ENCODE measurements around the gene SFSWAP.
"Not testable (repeated sequence)": the region's sequence is repeated elsewhere in the genome, so short reads cannot be mapped to it uniquely, and the experiment has no call there.

Gene SFSWAP

DNA sequence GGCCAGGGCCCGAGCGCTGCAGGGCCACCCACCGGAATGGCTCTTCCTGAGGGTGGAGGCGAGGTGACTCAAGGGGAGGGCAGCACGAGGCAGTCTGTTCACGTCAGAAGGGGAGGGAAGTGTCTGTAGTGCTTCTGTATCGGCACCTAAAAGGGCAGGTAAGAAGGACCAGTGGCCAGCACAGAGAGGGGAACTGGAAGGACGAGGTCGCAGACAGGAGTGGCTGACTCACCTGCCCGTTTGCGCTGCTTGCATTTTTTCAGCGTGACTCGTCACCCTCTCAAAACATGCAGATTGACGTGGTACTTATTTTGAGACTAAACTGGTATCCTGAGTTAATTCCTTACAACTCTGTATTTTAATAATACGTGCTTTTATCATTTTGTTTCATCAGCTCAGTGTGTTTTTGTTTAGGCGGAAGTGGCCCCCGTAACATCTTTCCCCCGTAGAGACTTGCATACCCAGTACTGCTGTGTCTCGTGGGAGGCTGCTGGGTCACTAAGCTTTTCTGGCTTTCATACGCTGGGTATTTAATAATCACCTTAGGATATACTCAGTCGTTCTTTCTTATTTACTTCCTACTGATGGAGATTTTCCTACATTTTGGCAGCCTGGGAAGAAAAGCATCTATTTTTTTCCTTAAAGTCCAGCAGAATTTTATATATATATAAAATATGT lies 26.4 kb downstream of the SFSWAP start:
- no peak for DNase-seq

DNA sequence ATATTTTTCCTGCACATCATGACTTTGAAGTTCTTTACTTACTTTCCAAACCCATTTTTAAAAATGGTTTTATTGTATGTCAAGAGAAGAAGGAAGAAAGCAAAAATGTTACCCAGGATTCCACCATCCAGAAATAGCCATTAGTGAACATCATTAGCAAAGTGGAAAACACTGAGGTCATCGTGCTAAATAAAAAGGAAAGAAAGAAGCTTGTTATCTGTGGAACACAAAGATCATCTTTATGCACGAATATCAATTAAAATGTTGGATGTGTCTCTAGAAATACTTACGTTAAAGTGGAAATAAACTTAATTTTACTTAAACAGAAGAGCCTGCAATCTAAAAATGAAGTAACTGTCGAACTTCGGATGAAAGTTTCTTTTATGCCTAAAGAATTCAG lies 27.3 kb downstream of the SFSWAP start:
- no peak for DNase-seq

DNA sequence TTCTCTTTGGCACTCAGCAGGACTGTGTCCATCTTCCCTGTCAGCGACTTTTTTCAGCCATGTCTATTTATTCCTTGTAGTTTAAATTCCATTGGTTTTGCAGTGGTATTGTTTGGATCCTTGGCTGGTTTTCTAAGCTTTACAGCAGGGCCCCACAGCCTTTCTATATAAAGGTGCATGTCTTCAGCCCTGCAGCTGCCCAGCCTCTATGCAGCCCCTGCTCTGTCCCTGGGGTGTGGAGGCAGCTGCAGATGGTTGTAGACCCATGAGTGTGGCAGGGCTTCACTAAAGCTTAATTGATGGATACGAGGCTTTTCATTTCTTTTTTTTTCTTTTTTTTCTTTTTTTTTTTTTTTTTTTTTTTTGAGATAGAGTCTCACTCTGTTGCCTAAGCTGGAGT lies 29.7 kb downstream of the SFSWAP start:
- no peak for DNase-seq

GRCh38 chr12:131742761-131743160 lies 31.9 kb downstream of the SFSWAP start:
- DNase-seq = not testable (repeated sequence)

DNA sequence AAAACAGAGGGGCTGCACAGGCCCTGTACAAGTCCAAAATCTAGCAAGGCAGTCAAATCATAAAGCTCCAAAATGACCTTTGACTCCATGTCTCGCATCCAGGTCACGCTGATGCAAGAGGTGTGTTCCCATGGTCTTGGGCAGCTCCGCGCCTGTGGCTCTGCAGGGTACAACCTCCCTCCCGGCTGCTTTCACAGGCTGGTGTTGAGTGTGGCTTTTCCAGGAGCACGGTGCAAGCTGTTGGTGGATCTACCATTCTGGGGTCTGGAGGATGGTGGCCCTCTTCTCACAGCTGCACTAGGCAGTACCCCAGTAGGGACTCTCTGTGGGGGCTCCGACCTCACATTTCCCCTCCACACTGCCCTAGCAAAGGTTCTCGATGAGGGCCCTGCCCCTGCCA lies 32.5 kb downstream of the SFSWAP start:
- not testable (repeated sequence) for DNase-seq

- not testable (repeated sequence) for DNase-seq
These were observed 33.0 kb downstream of the SFSWAP start for GRCh38 chr12:131743880-131744279.

DNA sequence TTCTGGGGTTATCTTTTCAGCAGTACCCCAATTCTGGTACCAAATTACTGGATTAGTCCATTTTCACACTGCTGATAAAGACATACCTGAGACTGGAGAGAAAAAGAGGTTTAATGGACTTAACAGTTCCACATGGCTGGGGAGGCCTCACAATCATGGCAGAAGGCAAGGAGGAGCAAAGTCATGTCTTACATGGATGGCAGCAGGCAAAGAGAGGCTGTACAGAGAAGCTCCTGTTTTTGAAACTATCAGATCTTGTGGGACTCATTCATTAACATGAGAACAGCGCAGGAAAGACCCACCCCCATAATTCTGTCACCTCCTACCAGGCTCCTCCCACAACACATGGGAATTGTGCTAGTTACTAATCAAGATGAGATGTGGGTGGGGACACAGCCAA lies 33.8 kb downstream of the SFSWAP start:
- not testable (repeated sequence) for DNase-seq

DNA sequence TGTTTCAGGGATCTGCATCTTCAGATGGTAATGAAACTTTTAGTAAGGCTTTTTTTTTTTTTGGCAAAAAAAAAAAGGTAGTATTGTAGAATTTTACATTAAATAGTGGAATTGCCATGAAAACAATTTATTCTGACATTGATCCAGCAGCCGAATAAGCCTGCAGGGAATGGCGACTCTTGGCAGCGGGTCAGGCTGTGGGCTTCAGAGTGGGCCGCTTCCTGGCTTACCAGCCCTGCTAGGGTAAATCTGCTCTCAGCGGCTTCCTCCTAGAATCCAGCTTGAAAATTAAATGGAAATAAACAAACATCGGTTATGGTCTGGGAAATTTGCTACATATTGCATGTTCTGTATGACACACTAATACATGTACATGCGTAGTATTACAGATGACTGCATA lies 34.8 kb downstream of the SFSWAP start:
- DNase-seq = no peak

DNA sequence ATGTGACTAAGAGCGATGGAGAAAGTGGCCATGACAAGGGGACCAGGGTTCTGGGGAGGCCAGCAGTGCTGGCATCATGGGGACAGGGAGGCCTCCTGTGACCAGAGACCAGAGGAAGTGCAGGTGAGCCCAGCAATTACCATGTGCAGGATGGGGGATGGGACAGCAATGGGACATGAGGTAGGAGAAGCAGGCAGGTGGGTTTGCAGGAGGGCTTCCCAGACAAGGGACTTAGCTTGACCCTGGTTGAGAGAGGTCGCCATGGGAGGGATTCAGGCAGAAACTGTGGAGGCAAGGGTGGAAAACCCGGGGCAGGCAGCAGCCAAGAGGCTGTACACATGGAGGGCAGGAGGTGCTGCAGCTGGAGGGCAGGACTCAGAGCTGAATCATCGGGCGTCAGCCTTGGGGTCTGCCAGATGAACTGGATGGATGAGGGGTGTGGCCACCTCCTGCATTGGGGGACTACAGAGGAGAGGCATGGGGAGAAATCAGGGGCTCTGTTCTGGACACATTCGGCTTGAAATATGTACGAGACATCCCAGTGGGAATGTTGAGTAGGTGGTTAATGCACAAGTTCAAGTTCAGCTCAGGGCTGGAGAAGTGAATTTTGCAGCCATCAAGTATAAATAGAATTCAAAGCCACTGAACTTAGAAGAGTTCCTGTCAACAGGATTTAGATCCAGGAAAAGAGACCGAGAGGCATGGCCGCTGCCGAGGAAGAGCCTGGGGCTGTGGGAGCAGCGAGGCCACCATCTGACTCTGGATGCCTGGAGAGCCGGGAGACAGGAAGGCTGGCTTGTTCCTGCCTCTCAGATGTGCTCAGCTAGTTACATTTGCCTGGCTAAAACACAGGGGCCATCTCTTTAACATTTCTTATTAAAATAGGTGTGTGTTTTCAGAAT lies 36.6 kb downstream of the SFSWAP start:
- DNase-seq = no peak

- no peak for DNase-seq
These were observed 38.9 kb downstream of the SFSWAP start for GRCh38 chr12:131749618-131750315.

- no peak for DNase-seq
These were observed 40.4 kb downstream of the SFSWAP start for GRCh38 chr12:131751335-131751734.

GRCh38 chr12:131752451-131752850 lies 41.6 kb downstream of the SFSWAP start:
- DNase-seq = no peak

DNA sequence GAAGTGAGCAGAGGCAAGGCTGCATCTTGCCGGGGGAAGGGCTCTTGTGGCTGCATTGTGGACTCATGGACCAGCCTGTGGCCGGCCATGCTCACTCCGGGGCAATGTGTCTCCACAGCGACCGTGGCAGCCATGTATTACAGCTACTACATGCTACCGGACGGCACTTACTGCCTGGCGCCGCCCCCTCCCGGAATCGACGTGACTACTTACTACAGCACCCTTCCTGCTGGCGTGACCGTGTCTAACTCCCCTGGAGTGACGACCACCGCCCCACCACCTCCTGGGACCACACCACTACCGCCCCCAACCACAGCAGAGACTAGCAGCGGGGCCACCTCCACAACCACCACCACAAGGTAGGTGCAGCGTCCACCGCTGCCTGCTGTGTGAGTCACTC lies 42.1 kb downstream of the SFSWAP start:
- DNase-seq = no peak

GRCh38 chr12:131753757-131754156 lies 42.9 kb downstream of the SFSWAP start:
- DNase-seq = no peak

DNA sequence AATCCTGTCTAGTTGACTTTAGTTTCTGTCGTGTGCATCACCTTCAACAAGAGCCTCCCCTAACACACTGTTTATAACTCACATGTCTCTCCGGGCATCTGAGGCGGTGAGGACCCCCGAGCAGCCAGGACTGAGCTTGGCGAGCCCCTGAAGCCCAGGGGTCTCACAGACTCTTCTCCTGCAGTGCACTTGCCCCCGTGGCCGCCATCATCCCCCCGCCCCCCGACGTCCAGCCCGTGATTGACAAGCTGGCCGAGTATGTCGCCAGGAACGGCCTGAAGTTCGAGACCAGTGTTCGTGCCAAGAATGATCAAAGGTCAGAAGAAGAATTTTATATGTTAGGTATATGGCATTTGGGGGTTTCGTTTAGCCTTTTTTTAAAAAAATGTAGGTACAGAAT lies 43.3 kb downstream of the SFSWAP start:
- no peak for DNase-seq

DNA sequence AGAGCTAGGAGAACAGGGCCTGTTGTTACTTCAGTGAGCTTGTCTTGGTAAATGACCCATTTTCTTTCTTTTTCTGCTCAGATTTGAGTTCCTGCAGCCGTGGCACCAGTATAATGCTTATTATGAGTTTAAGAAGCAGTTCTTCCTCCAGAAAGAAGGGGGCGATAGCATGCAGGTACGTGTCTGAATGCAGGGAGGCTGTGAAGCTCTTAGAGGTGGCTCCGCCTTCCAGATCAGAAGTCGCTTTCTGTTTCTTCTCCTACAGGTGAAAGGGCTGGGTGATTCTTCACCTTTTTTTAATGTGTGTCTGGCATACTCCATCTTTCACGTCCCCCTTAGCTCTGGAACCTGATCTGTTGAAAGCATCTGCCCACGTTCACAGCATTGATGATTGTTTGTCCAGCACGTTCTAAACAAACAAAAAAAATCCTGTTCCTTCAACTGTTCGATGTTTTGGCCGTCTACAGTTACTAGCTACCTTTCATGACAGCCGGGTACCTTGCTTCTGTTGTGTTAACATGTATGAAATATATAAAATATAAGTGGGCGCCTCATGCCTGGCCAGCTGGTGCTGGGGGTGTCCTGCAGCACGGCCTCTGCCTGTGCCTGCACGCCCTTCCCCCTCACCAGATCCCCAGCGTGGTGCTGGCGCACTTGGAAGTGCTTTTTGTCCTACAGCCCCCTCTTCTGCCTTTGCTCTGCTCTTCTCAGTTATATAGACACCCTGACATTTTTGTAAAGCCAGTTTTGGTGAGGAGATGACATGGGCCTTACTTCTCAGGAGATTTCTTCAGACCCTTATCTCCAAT lies 44.6 kb downstream of the SFSWAP start:
- DNase-seq = peak; percentile 42 to 71

GRCh38 chr12:131756441-131756840 lies 45.6 kb downstream of the SFSWAP start:
- DNase-seq = no peak

DNA sequence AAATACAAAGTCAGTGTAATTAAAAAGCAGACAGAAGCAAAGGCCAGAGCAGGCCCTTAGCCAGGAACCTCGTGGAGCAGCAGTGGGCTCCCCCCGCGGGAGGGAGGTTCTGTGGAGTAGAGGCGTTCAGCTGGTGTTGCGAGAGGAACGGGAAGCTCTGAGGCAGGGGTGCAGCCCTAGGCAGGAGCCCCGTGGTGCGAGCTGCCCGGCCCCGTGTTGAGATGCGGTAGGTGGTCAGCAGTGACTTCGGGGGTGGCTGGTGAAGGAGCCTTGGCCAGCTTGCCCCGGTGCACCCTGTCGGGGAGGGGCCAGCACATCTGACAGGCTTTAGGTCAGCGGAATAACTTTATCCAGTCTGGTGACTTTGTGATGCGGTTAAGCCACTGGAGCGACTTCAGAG lies 46.2 kb downstream of the SFSWAP start:
- no peak for DNase-seq

DNA sequence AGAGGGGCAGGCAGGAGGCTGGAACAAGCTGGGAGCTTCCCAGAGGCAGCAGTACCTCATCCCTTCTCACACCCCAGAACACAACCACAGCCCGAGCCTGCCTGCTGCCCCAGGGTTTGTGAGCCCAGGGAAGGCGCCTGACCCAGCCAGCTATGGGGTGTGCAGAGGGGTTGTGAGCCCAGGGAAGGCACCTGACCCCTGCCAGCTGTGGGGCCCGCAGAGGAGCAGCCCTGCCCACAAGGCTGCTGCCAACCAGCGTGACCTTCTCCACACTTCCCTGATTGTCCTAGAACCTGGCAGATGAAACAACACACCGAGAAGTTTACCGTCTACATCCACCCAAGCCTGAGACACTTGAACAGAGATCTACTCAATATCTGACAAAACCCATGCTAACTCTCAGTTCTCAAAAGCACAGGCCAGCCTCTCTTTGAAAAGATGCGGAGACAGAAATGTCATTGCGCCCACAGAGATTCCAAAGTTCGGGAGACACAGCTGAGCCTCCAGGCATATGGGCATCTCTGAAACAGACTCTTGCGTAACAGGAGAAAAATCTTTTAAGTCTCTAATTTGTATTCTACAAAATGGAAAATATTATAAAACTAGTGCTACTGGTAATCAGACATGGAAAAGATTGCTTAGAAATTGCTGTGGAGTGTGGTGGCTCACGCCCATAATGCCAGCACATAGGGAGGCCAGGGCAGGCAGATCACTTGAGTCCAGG lies 47.3 kb downstream of the SFSWAP start:
- no peak for DNase-seq

DNA sequence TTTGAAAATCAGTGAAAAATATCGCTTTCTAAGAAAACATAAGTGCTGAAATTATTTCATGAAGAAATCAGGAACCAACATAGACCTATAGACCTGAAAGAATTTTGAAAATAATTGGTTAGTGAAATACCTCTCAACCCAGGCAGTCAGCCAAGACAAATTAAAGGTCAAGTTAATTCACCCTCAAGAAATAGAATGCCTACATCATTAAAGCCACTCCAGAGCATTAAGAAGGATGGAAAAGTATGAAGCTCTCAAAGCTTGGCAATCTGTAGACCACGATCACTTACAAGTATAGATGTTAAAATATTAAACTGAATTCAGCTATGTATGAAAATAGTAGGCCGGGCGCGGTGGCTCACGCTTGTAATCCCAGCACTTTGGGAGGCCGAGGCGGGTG lies 48.3 kb downstream of the SFSWAP start:
- DNase-seq = no peak

- DNase-seq = no peak
These were observed 50.7 kb downstream of the SFSWAP start for GRCh38 chr12:131761638-131762037.

GRCh38 chr12:131764738-131765137 lies 53.8 kb downstream of the SFSWAP start:
- DNase-seq = no peak
